PC-9 (cell line): ENCODE results near the gene NOM1.

Source experiments
- CTCF ChIP-seq: fragments of 200-600 bp; sonication (generic); conservative IDR thresholded peaks from 2 replicates; pipeline ENCODE4 v1.6.1; 2017; ENCODE audit warnings: mixed run types, antibody characterized with exemption, mild to moderate bottlenecking, moderate library complexity
- EZH2 ChIP-seq: fragments of 200-600 bp; sonication (generic); IDR thresholded peaks from 2 replicates; pipeline ENCODE4 v1.8.0; 2017; ENCODE audit warnings: antibody characterized with exemption, low read depth

- TF ChIP-seq CTCF = no peak
- TF ChIP-seq EZH2 = no peak
These were observed 30.9 kb upstream of the NOM1 start for GRCh38 chr7:156918635-156919034.
